Stimulated activated CD4-positive, alpha-beta T cell treated with anti-CD3 and anti-CD28 coated beads, Interleukin-12 subunit alpha, Interleukin-12 subunit beta, amount 100 ng/mL, for 48 hours (primary cell): ENCODE measurements around the gene TSHZ1.

Experiments used
- DNase-seq, 3 donors: peaks; one replicate each; pipeline ENCODE4 v3.0.0-alpha.2; 2020; ENCODE audit warnings: low read depth in 2 of 3, low spot score in 1 of 3

TSHZ1 gene

DNA sequence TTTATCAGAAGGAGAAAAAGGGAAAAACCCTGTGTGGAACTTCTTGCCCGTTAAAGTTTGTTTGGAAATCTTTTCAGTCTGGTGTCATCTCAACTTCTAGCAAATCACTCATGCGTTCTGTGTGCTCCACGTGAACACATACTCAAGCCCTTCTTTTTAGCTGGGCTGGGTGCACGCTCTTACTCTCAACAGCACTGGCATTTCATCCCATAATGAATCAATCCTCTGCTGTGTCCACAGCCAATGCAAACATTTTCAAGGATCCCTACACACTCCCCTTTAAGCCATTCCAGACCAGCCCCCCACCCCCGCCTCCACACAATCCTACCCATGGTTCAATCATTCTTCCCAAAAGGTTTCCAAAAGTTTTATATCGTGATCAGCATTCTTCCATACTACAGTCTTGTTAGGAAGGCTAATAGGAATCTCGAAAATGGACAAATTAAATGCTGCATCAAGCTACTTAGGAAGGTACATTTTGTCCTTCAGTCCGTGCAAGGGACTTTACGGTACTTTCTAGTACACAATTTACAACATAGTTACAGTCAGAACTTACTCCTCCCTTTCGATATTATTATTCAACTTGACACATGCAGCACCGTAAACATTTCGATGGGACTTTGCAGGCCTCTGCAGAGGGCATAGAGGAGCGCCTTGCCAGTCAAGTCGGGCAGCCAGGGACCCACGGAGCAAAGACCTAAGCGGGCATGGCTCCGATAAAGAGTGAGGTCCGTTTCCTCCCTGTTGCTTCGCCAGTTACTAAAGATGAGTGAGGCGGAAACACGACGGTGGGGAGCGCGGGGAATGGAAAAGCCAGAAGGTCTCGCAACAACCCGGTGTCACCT, 3.1 kb upstream of the TSHZ1 start:
- peak in 1 of 3 donors; percentile 24 for DNase-seq

DNA sequence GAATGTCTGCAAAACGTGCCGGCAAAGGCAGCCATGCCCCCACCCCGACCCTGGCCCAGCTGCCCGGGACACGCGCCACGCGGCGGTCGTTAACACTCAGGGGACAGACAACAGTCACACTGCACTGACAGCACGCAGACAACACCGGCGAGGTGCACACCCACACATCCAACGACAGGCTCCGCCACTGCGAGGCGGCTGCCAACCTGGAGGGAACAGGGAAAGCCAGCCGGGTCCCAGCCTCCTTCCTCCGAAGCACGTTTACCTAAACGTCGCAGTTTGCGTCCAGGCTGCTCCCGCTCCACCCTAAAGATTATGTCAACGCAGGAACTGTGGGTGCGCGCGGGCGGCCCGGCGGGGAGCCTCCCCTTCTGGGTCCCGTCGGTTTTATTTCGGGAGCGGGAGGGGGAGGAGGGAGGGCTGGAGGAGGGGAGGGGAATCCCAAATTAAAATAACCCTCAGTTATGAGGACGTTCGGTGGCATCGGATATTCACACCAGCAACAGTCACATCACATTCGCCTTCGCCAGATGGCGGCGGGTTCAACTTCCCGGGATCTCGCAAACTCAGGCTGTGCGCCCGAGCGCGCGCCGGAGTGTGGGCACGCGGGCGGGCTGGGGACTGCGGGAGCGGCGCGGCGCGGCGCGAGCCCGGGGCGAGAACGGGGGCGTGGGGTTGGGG, 2.3 kb upstream of the TSHZ1 start:
- DNase-seq: peak; percentile 24 to 50 (median 34)

DNA sequence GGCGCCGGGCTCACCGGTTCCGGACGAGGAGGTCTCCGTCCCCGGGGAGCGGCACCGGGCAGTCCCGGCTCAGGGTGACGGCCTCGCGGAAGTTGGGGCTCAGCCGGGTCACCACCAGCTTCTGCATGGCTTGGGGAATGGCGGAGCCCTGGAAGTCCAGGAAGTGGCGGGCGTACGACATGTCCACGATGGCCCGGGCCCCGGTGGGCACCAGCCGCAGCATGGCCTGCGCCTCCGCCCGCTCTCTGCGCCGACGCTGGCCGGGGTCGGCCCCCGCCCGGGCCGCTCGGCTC, 1.8 kb upstream of the TSHZ1 start:
- no peak for DNase-seq

DNA sequence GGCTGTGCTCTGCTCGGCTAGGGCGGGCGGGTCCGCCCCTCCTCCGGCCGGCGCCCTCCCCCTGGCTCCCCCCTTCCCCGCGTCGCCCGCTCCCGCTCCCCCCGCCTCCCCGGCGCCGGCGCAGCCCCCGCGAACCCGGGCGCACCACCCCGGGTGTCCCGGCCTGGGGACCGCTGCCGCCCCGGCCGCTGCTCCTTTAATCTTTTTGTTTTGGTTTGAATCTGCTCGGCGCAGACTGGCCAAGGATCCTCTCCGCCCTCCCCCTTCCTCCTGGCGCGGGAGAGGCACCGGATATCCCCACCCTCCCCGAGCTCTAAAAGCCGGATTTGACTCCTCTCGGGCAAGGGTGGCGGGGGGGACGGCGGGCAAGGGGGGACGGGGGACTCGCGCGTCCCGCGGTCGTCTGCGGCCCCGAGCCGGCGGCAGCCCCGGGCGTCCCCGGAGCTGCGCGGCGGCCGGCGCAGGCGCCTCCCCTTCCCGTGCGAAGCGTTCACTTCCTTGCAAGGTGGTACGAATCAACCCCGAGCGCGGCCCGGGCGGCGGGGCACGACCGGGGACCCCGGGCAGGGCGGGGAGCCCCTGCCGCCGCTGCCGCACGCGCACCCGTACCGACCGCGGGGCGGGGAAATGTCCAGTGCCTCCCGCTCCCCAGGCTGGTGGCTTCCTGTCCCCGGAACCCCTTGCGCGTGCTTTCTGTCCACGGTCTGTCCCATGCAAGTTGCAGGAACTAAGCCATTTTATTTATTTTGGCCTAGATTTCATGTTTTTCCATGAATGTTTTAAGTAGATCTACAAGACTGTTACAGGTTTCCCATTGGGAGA, 1.3 kb upstream of the TSHZ1 start, which contains the start of gene PTGR3:
Gene PTGR3 (minus strand): TSS at position 11 of the 822 bp plus-strand sequence. CDS start 81 bp downstream, outside the sequence.
- peak; percentile 65 to 73 (median 70) for DNase-seq

- DNase-seq: no peak
These were observed 692 bp upstream of the TSHZ1 start for GRCh38 chr18:75209951-75210258.

- peak in 1 of 3 donors; percentile 8 for DNase-seq
These were observed 515 bp downstream of the TSHZ1 start for GRCh38 chr18:75211002-75211621.

- DNase-seq: no peak
These were observed 992 bp downstream of the TSHZ1 start for GRCh38 chr18:75211626-75211952.

DNA sequence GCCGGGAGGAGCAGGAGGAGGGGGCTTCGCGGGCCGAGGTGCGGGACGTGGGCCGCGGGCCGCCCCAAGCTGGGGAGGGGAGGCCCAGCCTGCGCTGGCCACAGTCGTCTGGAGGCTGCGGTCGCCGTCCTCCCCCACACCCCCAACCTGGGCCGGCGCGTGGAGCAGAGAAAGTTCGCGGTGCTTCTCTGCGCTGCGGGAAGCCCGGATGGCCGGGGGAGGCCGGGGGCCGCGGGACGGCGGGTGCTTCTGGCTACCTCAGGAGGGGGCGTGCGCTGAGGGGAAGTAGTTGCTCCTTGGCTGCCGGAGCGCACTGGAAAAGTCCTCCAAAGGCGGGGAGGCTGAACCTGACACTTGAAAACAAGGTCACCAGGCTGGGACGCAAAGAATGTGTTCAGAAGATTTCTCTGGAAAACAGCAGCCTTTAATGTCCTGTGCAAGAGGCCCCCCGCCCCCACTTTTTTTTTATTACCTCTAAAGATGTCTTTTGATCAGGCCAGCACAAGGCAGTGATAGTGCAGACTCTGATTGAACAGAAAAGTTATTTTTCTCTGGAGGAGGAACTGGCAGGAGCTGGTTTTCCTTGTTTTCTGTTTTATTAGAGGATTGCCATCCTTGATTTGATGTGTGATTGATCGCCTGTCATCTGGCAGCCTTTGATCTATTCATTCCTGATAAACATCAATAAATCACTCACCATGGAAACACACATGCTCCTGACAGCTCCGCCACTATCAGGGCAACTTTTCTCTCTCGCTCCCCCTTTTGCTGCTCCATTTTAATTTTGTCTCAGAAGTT, 1.6 kb downstream of the TSHZ1 start:
- DNase-seq: peak in 1 of 3 donors; percentile 5

DNA sequence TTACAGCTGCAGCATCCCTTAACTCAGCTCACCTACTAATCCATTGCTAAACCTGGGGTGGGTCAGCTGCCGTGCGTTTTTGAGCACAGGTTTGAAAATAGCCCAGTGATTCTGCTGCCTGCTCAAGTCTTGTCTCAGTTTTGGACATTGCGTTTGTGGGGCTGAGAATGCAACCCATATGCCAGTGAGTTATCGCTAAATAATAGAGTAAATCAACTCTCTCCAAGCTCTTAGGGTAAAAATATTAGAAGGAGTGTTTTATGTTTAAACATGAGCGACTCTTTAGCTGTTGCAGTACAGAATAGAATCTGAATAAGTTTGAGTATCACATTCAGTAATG, 2.1 kb downstream of the TSHZ1 start:
- DNase-seq: no peak

GRCh38 chr18:75213611-75214331, 3.2 kb downstream of the TSHZ1 start:
- no peak for DNase-seq

DNA sequence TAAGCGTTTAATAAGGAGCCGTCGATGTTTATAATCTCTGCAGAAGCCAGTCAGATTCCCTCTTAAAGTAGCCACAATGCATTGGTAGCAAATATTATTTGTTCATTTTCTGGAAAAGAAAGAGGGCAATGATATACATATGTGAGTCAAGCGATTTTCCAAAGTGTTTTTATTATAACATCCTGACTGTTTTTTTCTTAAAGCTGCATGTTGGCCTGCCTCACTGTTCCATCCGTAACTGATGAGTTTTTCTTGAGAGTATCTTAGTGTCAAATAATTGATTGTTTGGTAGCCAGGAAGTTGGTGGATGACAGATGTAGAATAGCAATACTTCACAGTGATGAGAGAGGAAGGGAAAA, 3.7 kb downstream of the TSHZ1 start:
- no peak for DNase-seq

- no peak for DNase-seq
These were observed 4.3 kb downstream of the TSHZ1 start for GRCh38 chr18:75214766-75215510.

- DNase-seq: no peak
These were observed 5.1 kb downstream of the TSHZ1 start for GRCh38 chr18:75215663-75216062.

DNA sequence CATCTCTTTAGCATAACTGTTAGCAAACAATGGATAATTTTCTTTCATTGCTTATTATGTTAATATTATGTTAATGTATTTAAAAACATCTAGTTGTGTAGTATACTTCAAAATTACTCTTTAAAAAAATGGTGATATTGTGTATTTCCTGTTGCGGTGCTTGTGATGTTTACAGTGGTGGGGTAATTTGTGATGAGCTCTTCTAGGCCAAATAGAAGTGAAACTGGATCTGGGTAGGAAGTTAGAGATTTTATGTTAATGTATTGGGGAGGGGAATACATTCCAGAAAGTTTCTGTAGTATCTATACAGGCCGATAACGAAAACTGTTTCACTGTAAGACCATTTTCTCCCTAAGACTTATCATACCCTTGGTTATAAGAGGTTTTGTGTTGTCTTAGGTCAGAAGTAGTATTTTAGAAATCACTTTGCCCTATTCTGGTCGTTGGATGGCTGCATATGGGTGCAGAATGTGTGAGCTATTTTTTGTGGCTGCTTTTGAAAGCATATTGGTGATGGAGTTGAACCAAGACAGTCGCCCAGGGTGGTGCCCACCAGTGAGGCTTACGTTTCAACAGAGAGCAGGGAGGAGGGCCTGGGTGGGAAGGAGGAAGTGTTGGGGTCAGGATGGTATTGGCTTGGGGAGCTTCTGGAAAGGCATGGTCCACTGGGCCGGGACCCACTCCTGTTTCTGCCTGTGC, 5.8 kb downstream of the TSHZ1 start:
- DNase-seq: no peak

GRCh38 chr18:75216911-75217689, 6.5 kb downstream of the TSHZ1 start:
- DNase-seq: no peak

DNA sequence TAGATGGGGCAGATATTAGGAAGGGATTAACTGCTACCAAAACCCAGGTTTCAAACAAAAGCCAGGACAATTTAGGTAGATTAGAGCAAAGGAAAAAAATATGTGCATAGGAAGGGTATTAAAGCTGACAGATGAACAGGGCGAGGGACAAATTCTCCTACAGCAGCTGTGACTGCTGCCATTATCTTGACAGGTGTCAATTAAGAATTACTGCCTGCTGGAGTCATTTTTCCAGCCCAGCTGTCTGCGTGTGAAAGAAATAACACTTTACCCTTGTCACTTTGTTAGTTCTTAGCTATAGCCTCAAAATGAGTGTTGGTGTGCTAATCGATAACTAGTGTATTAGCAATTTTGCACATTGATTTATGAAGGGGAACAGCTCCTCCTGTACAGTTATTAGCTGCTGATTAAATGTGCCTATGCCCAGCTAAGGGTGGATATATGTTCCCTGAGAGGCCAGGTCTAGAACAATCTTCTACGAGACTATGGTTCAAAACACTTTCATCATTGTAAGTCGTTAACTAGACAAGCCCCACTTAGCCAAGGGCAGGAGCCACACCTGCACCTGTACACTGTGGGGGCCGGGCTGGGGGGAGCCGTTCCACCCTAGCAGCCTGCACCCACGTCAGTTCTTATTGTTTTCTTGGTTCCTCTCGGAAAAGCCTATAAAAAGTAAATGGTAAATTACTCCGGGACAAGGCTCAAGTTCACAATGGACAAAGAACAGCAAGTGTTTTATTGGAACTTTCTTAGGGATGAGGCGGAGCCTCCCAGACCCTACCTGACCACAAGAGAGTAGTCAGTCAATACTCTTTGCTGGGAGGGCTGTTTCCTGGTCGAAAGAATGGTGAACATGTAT, 7.7 kb downstream of the TSHZ1 start:
- DNase-seq: no peak

DNA sequence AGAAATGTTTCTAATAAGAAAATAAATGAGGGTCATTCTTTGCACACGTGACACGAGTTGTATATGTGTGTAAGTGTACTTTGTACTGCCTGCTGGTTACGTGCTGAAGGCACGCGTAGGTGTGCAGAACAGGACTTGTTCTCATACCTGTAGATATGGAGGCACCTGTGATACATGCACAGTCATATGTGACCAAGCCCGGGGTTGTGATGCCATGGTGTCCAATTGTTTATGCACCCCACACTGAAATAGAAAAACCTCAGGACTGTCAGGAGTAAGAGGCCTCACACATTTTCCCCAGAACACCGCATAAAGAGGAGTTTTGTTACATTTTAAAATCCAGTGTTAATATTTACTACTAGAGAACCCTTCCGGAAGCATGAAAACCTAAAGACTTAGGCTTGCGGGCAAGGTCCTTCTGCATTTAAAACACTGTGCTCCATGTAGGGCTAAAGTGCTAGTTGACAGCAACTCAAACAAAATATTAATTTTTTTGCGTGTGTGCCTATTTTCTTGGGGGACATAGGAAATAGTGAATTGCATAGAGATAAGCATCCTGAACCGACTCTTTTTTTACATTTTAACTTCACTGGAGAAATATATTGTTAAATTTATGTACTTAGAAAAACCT, 9.3 kb downstream of the TSHZ1 start:
- DNase-seq: no peak
